CD4-positive, alpha-beta T cell treated with Interleukin-17A for 4 hours (primary cell): ENCODE measurements around the gene ANKRD24.
"Not testable (repeated sequence)": the region's sequence is repeated elsewhere in the genome, so short reads cannot be mapped to it uniquely, and the experiment has no call there.

Source experiments
- DNase-seq: peaks from one replicate; pipeline ENCODE4 v3.0.0-alpha.2; 2020; ENCODE audit warnings: mixed read lengths

The ANKRD24 gene

DNA sequence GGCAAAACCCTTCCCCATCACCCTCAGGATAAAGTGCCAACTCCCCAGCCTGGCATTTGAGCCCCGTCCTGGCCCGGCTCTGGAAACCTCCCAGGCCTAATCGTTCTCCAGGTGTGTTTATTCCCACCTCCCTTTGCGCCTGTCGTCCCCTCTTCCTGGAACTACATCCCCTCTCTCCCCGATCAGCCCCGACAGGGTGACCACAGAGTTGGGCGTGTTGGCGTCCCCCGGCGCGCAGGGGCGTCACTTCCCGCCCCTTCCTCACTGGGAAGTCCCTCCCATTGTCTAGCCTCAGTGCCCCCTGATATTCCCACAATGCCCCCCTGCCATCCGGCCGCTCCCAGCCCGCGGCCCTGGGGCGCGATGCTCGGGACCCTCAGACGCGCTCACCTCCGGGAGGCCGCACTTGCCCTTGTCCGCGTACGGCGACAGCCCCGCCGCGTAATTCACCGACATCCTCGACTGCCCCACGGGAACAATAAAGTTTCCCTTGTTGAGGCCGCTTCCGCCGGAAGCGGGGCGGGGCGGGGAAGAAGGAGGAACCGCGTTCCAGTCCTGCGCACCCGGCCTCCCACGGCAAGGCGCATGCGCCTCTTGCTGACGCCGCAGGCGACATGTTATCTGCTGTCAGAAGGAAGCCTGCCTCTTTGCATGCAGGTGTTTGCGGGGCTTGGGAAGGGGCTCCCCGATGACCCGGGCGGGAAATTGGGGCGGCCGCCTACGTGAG lies at the start of gene ANKRD24, which contains the start of gene SIRT6:
Gene ANKRD24, plus strand, starts transcription at position 606 of the 727 bp plus-strand sequence. CDS start 3,737 bp downstream, outside the sequence.
Gene SIRT6, minus strand, starts transcription at position 480 of the 727 bp plus-strand sequence. Its CDS starts 24 bp downstream, at position 456.
- DNase-seq = peak; percentile 97

DNA sequence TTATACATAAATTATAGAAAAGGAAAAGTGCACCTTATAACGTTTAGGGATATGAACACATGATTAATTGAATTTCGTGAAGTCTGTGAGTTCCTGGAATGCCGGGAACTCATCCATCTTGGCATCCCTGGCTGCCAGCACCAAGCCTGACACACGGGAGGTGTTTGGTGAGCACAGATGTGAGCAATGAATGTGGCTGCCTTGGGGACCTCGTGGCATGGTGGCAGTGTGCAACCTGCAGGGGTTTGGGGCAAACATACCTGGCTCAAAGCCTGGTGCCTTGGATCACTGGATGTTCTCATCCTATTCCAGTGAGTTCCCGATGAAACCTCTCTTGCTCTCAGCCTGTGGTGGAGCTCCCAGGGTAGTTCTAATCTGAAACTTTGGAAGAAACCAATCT lies 48.1 kb upstream of the ANKRD24 start:
- DNase-seq = no peak

DNA sequence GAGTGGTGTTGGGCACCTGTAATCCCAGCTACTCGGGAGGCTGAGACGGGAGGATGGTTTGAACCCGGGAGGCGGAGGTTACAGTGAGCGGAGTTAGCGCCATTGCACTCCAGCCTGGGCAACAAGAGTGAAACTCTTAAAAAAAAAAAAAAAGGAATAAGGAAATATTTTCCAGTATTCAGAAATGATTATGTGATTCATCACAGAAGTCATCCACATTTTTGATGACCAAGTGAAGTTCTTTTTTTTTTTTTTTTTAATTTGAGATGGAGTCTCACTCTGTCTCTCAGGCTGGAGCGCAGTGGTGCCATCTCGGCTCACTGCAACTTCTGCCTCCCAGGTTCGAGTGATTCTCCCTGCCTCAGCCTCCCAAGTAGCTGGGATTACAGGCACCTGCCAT lies 47.1 kb upstream of the ANKRD24 start:
- not testable (repeated sequence) for DNase-seq

DNA sequence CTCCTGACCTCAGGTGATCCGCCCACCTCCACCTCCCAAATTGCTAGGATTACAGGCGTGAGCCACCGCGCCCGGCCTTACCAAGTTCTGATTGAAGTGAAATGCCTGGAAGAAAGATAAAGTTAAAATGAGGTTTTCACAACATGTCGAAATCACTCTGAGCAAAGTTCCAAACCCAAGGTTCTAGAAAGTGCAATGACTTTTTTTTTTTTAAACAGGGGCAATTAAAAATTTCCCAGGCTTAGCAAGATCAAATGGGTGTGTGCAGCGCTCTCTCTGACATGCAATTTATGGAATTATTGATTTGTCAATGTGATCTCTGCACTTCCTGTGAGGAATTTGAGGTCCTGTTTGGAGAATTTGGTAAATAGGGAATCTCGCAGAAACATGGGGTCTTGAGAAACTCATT lies 45.8 kb upstream of the ANKRD24 start:
- no peak for DNase-seq

DNA sequence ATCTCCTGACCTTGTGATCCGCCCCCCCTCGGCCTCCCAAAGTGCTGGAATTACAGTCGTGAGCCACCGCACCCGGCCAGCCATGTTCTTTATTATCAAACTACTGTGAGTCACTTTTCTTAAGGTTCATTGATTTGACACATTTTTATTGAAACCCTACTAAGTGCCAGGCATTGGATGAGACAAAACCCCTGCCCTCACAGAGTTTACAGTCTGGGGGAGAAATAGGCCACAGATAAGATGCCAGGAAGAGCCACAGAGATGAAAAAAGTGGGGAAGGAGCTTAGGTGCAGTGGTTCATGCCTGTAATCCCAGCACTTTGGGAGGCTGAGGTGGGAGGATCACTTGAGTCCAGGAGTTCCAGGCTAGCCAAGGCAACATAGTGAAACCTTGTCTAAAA lies 44.0 kb upstream of the ANKRD24 start:
- no peak for DNase-seq

DNA sequence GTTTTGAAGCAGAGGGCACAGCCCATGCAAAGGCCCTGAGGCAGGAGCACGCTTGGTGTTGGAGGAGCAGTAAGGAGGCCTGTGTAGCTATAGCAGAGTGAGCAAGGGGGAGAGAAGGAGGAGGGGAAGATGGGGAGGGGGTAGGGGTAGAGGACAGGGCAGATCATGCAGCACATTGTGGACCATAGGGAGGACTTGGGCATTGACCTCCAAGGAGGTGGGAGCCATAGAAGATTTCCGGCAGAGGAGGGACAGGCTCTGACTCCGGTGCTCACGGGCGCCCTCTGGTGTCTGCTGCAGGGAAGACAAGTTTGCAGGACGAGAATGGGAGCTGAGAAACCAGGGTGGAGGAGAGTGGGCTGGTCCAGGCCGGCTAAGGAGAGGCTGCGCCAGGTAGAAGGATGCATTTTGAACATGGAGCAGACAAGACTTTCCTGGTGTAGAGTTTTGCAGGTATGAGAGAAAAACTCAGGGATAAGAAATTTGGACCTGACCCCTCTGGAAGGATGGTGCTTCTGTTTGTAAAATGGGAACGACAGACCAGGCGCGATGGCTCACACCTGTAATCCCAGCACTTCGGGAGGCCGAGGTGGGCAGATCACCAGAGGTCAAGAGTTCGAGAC lies 42.8 kb upstream of the ANKRD24 start:
- DNase-seq = peak; percentile 93

DNA sequence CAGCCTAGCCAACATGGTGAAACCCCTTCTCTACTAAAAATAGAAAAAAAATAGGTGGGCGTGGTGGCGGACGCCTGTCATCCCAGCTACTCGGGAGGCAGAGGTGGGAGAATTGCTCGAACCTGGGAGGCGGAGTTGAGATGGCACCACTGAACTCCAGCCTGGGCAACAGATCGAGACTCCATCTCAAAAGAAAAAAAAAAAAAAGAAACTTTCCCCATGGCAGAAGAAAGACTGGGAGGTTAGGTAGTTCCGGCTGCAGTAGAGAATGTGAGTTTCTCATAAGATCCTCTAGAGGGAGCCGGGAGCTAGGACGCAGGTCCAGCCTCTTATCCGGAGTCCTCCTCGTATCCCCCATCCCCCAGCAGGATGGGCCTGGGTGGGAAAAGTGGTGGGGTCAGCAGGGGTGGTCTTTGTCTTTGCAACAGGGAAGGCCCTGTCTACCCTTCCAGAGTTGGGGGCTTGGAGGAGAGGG lies 42.2 kb upstream of the ANKRD24 start:
- peak; percentile 48 for DNase-seq

DNA sequence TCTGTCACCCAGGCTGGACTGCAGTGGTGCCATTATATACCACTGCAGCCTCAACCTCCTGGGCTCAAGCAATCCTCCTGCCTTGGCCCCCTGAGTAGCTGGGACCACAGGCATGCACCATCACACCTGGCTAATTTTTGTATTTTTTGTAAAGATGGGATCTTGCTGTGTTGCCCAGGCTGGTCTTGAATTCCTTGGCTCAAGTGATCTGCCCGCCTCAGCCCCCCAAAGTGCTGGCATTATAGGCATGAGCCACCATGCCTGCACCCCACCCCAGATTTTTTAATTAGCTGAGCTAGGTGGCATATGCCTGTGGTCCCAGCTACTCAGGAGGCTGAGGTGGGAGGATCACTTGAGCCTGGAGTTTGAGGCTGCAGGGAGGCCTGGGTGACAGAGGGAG lies 39.6 kb upstream of the ANKRD24 start:
- DNase-seq = not testable (repeated sequence)

DNA sequence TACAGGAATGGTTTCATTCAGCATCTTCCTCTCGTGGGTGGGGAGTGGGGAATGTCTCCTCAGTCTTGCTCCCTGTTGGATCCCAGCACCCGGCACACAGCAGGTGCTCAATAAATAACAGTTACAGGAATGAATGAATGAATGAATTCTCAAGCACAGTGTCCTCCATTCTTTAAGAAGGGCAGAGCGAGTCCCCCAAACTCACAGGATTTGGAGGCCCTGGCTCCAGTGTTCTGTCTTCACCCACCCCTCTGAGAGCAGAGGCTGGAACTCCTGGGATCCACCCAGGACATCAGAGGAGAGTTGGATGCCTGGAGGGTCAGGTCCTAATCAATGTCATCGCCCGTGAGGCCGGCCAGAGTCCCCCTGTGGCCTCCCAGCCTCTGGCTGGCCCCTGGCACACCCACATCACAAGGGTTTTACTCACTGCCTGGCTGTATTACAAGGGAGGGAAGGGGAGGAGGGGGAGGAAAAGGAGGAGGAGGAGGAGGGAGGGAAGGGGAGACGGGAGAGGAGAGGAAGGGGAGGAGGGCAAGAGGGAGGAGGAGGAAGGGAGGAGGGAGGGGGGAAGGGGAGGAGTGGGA lies 37.7 kb upstream of the ANKRD24 start:
- no peak for DNase-seq

DNA sequence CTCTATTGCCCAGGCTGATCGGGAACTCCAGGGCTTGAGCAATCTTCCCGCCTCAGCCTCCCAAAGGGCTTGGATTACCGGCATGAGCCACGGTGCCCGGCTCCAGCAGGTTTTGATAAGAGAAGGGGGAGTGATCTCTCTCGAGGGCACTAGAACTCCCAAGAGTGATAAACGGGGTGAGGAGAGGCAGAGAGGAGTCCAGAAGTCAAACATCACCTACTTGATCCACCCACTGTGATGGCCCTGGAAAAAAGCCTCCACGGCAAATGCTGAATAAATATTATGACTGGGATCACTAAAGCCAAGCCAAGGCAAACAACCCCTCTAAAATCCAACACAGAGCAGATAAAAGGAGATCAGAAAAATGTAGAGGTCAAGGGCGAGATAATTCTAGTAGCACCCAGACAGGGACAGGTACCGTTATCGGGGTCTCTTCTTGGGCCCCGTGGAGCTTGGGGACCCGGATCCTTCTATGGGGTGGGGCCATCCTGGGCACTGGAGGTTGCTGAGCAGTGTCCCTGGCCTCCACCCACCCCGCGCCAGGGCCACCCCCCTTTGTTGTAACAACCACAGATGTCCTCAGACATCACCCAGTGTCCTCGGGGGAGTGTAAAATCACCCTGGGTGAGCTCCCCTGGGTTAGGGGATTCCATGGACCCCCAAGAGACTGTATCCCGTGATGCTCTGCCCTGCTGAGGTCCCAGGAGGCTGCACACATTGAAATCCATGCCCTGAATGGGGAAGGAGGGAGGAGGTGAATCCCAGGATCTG lies 32.8 kb upstream of the ANKRD24 start:
- no peak for DNase-seq

DNA sequence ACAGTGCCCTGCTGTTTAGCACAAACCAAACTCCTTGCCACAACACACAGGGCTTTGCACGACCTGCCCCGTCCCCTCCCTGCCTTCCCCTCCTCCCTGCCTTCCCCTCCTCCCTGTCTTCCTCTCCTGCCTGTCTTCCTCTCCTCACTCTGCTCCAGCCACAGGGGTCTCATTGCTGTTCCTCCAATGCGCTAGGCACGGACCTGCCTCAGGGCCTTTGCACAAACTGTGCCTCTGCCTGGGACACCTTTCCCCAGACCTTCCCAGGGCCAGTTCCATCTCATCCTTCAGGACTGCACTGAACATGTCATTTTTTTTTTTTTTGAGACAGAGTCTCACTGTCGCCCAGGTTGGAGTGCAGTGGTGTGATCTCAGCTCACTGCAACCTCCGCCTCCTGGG lies 30.9 kb upstream of the ANKRD24 start:
- DNase-seq = no peak

DNA sequence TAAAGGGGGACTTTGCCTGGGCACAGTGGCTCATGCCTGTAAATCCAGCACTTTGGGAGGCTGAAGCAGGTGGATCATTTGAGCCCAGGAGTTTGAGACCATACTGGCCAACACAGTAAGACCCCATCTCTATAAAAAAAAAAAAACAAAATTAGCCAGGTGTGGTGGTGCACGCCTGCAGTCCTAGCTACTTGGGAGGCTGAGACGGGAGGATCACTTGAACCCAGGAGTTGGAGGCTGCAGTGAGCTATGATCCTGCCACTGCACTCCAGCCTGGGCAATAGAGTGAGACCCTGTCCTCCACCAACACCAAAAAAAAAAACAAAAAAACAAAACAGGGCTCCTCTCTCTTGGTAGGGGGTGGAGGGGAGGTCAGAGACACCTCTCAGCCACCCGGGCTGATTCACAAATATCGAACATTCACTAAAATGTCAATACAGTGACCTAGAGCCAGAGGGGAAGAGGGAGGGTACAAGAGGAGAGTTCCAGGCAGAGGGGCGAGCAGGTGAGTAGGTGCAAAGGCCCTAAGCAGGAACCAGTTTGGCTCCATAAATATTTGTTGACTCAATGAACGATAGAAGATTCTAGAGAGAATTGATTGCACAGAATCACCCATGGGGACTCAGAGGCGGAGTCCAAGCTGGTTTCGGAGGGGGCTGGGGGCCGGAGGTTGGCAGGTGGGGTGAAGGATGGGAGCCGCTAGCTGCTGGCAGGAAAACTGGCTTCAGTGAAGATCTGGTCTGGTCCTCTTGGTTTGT lies 30.1 kb upstream of the ANKRD24 start:
- no peak for DNase-seq

DNA sequence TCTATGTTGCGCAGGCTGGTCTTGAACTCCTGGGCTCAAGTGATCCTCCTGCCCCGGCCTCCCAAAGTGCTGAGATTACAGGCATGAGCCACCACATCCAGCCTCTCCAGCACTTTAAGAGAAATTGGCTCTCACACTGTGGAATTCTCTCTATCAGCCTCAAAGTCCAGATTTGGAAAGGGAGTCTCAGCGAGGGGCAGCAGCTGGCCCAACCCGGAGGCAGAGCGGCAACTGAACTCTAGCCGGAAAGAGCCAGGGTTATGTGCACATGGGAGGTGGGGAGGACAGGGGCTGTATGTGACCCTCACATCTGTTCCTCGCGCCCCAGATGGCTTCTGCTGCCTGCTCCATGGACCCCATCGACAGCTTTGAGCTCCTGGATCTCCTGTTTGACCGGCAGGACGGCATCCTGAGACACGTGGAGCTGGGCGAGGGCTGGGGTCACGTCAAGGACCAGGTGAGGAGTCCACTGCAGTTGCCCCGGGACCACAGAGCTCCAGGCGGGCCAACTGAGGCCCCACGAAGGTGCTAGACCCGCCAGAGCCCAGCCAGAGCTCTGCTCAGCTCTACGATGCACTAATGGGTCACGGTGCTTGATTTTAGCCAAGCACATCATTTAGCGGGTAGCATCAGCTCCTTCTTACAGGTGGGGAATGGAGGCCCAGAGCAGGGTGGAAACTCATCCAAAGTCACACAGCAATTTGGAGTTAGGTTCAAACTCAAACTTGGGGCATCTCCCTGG lies 27.7 kb upstream of the ANKRD24 start:
- DNase-seq = no peak

DNA sequence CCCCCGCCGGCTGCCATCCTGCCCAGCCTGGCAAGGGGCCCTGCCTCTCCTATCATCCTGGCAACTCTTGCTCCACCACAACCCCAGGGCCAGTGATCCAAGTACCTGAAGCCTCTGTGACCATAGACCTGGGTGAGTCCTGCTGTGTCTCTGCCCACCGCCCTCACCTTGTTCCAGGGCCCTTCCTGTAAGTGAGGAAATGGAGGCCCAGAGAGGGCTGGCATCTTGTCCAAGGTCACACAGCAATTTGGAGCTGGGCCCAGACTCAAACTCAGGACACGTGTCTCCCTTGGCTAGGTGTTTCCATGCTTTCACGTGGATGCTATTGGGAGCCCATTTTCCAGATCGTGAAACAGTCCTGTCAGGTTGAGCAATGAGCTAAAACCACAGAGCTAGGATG lies 25.3 kb upstream of the ANKRD24 start:
- no peak for DNase-seq

DNA sequence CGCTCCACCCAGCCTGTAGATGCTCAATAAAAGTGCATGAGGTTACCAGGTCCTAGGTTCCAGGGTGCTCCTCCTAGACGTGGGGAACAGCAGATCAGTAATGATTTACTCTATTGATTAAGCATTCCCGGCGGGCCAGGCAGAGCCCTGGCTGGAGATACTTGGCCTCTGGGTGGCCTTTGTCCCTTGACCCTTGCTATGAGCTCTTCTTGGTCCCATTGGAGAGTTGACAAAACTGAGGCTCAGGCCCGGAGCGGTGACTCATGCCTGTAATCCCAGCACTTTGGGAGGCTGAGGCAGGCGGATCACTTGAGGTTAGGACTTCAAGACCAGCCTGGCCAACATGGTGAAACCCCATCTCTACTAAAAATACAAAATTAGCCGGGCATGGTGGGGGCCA lies 24.5 kb upstream of the ANKRD24 start:
- DNase-seq = not testable (repeated sequence)

DNA sequence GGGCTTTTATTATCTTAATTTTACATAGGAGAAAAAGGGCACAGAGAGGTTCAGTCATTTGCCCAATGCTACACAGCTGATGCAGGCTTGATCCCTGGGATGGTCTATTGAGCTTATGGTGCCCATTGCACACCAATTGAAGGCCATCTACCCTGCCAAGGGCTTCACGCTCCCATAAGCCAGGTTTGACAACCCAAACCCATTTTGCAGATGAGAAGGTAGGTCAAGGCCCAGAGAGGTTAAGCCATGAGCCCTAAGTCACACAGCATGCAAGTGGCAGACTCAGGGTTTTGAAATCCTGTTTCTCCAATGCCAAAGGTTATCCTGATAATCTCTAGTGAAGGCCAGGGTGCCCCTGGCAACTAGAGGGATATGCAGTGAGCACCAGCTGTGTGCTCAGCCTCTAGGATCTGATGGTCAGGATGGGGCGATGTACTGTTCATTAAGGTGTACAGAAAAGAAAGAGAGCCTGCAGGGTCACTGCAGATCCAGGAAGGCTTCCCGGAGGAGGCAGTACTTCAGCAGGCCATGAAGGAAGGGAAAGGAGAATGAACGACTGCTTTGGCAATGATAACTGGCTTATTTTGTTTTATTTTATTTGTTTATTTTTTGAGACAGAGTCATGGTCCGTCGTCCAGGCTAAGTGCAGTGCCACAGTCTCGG lies 20.9 kb upstream of the ANKRD24 start:
- DNase-seq = no peak

DNA sequence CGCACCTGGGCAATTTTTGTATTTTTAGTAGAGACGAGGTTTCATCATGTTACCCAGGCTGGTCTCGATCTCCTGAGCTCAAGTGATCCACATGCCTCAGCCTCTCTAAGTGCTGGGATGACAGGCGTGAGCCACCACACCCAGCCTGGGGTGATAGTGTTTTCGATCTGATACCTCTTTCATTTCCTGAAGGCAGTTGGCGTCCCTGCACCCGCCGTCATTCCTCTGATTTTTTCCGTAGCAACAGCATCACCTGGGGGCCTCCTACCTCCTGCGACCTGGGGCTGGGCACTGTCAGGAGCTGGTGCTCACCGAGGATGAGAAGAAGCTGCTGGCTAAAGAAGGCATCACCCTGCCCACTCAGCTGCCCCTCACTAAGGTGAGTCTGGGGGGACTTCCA lies 18.2 kb upstream of the ANKRD24 start:
- no peak for DNase-seq

DNA sequence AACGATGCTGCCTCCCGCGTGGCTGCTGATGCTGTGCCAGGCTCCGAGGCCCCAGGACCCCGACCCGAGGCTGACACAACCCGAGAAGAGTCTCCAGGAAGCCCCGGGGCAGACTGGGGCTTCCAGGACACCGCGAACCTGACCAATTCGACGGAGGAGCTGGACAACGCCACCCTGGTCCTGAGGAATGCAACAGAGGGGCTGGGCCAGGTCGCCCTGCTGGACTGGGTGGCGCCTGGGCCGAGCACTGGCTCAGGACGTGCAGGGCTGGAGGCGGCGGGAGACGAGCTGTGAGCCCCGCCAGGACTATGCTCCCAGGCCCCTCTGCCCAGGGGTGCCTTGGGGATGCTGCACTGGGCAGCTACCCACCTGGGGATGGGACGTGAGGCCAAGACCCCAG lies 10.8 kb upstream of the ANKRD24 start:
- no peak for DNase-seq

DNA sequence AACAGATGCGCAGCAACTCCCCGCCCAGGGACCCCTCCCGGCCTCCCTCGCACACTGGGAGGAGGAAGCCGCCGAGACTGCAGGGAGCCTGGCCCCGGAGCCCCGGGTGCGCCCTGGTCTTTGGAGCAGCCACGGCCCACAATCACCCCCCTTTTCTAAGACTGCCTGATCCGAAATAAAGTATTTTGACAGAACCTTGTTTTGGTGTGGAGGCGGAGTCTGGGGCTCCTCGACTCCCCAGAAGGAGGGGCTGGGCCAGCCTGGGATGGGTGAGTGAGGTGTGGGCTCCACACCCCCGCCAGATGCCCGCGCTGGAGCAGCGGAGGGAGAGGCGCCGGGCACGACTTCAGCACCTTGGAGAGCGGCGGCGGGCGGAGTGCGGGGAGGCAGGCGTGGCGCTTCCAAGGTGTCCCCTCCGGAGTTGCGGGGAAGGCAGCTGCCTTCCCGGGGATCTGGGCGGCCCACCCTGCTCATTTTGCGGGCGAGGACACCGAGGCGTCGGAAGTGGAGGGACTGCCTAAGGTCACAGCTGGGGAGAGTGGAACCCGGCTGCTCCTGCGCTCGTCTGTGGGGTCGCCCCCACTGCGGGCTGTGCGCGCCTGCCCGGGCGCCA lies 9.5 kb upstream of the ANKRD24 start:
- DNase-seq = peak; percentile 74

DNA sequence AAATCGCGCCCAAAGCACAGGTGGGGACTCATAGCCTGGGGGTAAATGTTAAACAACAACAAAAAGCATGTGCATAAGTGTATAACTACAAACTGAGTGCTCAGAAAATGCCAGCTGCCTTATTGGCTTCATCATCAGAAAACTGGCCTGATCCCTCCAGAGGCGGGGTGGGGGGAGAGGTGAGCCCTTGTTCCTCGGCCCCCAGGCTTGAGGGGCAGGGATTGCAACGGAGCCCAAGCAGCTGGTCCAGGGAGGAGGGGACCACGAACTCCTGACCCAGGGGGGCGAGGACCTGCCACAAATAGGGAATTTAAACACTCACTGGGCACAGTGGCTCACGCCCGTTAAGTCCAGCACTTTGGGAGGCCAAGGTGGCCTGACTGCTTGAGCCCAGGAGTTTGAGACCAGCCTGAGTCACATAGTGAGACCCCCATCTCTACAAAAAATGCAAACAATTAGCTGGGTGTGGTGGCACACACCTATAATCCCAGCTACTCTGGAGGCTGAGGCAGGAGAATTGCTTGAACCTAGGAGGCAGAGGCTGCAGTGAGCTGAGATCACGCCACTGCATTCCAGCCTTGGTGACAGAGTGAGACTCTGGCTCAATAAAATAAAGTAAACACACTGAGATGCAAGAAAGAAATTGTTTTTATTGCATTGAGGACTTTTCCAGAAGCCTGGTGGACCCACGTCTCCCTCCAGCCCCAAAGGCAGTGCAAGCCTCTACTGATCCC lies 8.8 kb upstream of the ANKRD24 start:
- DNase-seq = no peak
